Measurements from ENCODE around the gene CELA1.

The CELA1 gene

GRCh38 chr12:51346581-51346980 is at the start of gene CELA1:
CELA1 (minus strand) TSS chr12:51346679; CDS start chr12:51346638, 41 bp downstream.
- no peak for DNase-seq (ENCODE audit: low spot score)

DNA sequence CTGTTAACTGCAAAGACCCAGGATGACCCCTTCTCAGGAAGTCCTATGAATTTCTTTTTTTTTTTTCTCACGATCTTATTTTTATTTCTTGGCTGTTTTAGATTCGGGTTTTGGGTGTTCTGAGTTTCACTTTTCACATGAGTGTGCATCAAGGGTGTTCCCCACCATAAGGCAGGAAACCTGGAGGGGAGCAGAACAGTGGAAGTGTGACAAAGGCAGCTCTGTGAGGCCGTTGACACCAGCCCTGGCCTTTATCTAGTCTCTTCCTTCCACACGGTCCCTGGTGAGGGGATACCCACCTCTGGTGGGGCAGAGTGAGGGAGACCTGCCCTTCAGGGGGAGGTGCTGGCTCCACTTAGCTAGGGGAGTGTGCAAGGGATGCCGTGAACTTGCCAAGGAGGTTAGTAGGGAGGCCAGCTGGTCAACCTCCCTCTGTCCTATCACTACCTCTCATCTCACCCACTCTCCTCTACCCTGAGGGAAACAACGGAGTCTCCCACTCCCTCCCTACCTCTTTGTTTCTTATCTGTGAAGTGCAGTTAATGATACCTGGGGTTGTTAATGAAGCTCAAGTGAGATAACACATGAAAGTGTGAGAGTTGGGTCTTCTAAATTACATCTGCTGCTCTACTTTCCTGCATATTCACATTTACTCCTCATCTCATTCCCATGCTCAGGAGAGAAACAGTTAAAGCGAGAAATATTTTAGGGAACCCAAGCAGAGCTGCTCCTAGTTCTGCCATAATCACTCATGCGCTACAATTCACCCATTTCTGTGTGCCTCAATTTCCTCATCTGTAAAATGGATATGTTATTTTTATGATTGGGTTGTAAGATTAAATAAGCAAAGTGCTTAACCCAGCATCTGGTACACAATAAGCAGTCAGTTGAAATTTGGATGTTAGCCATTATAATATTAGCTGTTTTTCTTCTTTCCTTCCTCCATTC is 49.1 kb upstream of the CELA1 start:
- no peak for DNase-seq (ENCODE audit: low spot score)

DNA sequence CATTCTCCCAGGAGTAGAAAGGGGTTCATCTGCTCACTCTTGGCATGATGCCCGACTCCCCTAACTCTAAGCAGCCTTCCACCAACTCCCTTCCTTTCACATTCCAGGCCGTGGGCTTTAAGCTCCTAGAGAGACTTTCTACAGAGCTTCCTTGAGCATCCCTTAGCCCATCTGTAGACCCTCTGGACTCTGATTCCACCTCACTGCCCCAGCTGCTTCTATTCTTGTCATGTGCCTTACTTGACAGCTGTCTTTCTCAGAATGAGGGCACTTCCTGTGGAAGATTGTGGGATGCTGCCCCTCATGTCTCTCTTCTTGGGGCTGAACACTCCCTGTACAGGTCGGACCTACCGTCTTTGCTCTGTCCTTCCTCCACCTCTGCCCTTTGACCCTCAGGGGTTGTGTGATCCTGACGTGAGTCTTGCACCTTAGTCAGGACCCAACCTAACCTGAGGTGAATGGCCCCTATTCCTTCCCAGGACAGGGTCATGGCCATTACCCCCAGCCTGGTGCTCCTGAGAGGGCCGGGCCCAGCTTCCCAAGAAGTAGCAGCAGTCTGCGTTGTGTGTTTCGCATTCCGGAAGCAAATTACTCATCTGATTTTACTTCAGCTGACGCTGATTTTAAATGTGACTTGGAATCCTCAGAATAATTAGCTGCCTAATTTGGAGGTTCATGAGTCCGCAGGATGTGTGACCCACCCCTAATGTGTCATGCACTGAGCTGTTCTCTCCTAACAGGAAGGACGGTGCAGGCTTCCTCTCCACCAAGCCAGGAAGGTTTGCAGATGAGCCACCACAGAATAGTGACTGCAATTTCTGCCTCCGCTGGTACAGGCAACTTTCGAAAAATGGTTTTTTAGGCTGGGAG is 47.4 kb upstream of the CELA1 start:
- DNase-seq (ENCODE audit: low spot score): no peak

- no peak for DNase-seq (ENCODE audit: low spot score)
These were observed 46.2 kb upstream of the CELA1 start for GRCh38 chr12:51392556-51393237.

DNA sequence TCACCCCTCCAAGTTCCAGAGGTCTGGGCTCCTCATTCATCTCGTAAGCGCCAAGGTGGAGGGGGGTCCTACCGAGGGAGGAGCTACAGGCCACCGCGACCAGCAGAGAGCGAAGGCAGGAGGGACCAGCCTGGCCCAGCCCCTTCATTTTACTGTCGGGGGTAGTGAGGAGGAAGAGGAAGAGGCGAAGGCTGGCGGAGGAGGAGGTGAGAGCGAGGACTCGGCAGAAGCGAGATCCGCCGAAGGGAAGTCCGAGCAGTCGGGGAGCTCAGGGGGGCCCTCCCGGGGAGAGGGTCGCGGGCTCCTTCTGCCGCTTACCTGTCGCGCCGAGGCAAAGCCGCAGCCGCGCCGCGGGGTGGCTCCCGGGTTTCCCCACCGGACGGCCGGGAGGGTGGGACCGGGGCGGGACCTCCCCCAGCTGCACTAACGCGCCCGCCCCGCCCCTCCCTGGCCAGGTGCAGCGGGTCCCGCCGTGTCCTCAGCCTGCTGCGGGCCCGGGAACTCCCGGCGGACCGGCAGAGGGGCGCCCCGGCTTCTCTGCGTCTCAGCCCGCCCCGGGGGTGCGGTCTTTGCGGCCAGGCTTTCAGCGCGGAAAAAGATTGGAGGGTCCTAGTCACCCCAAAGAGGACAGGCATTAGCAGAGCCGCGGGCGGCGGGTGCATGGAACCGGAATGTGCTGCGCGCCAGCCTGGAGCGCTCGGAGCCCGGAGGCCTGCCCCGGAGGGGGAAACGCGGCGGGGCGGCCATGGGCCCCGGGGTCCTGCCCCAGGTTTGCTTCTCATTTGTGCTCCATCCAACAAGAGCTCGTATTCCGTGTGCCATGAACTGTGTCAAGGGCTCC is 45.0 kb upstream of the CELA1 start, which contains the start of gene GALNT6:
GALNT6 (minus strand) TSS at position 124 of the 841 bp plus-strand sequence. CDS start 11,625 bp downstream, outside the sequence.
- no peak for DNase-seq (ENCODE audit: low spot score)

DNA sequence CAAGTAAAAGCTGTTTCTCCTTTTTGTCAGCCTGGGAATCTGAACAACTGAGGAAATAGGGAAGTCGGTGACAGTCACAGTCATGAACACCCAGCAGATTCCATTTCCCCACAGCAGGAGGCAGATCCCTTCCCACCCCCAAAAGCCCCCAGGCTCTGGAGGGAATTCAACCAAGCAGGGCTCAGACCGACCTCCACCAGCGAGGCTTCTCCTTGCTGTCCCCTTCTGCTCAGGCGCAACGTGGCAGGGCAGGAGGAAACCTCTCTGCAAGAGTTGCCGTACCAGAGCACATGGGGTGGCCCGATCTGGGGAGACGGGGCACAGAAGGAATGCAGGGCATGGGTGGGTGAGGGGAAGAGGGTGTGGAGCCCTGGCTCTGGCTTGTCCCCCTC is 44.4 kb upstream of the CELA1 start:
- no peak for DNase-seq (ENCODE audit: low spot score)

DNA sequence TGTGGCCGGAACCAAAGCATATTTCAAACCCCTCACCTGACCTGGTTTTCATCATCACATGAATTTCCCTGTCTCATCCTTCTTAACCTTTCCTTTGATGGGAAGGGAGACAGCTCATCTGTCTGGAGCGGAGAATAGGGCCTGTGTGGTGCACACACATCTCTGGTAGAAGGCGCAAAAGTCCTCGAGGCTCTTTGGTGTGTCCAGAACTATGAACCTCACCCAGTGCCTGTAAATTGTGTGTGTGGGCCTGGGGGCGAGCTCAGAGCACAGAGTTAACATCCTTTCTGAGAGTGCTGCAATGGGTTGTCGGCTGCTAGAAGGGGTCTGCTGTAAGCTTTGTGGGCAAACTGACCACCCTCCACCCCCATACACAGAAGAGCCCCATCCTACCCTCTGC is 44.0 kb upstream of the CELA1 start:
- DNase-seq (ENCODE audit: low spot score): no peak

DNA sequence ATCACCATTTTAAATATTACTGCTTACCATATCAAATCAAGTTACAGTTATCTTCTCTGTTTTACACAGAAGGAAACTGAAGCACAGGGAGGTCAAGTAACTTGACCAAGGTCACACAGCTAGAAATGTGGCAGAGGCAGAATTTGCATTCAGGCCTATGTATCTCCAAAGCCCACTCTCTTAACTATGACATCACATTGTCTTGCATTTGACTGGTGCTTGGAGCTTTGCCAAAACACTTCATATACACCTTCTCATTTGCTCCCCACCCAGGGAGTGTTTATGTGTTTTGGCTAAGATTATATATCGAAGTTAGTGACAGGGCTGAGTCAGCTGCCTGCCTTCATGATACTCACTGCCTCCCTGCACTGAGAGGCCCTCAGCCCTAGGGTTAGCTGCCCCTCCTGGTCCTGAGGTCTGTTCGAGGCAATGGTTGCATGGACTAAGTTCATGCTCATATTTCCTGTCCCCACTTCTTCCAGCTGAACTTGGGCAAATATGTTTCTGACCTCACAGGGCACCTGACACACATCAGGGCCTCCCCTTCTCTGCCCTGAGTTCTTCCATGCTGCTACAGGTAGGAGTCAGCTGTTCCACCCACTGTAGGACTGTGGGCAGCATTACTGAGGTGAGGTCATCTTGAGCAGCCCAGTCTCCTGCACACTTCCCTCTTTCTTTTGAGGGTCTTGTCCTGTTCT is 43.0 kb upstream of the CELA1 start:
- DNase-seq (ENCODE audit: low spot score): no peak

DNA sequence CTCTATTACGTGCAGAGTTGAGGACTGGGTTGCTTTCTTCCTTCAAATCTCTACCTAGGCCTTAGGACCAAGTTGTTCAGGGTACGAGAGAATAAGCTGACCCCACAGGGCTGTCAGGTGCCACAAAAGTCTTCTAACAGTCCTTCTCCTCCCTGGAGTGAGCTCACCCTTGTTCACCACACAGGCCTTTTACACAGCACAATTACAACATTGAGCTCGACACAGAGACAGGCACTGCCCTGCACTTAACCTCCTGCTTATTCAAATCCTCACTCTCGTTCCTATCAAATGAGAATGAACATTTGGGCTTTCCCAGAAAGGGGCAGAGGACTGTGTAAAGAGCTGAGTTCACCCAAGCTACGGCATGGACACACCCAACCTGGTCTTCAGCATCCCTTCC is 42.4 kb upstream of the CELA1 start:
- no peak for DNase-seq (ENCODE audit: low spot score)

DNA sequence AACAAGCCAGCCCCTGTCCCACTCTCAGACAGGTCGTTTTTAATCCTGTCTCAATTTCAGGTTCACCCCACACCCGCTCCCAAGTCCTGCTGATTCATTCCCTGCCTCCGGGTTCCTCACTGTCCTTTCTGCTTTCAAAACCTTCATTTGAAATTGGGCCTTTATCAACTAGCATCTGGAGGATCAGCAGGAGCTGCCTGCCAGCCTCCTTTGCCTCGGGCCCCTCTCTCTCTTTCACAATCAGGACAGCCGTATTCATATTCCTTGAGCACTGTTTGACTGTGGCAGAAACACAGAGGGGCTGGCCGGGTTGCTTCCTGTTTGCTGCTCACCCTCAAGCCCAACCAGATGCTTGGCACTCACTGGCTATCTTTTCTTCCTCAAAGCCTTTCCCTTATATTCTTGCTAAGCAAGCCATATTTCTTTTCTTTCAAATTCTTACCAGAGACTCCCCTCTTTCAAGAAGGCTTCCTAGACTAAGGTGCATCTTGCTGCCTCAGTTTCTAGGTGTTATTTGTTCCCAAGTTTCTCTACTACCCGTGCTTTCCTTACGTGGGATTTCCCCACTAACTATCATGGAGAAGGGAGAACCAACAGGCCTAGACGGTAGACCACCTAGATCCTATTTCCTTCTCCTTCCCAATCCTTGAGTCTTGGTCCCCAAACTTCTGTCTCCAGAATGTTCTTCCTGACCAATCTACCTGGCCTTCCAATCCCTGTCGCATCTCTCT is 41.8 kb upstream of the CELA1 start:
- DNase-seq (ENCODE audit: low spot score): no peak

DNA sequence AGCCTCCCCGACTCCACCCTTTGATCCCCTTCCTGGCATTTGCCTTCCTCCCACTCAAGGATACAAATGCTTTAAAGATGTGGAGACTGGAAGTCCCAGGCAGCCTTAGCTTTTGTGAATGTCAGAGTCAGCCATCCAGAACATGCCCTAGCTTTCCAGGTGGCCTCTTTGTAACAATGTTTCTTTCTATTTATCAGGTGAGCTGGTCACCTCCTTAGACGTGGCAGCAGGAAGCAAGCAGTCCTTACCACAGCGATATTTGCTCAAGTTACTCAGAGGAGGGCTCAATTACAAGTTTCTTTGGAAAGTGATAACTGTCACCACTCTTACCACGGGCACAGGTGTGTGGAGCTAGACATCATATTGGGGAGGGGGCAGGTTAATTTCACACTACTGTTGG is 39.9 kb upstream of the CELA1 start:
- DNase-seq (ENCODE audit: low spot score): no peak

DNA sequence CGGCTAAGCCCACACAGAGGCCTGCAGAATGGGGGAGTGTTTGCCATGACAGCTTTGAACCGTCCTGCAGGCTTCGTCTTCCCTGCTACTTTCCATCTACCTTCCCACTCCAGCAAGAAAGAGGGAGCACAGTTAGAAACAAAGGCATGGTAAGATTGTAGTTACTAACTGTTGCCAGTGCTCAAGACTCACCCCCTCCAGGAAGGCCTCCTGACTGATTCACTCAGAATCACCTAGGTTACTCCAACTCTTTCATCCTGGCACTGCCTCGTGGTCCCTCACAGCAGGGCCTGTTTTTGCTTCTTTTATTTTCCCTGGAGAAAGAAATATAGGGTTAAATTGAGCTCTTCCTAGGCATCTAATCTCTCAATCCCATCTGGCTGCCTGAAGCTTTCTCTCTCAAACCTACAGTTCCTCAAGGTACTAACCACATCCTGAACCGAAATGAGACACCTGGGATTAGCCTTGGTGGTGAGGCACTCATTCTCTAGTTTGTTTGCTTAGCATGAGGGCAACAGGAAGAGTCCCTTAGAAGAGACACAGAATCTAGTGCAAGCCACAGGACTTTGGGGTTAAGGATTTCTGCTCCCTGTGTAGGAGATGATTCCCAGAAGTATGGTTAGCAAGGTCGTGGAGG is 36.9 kb upstream of the CELA1 start:
- no peak for DNase-seq (ENCODE audit: low spot score)

DNA sequence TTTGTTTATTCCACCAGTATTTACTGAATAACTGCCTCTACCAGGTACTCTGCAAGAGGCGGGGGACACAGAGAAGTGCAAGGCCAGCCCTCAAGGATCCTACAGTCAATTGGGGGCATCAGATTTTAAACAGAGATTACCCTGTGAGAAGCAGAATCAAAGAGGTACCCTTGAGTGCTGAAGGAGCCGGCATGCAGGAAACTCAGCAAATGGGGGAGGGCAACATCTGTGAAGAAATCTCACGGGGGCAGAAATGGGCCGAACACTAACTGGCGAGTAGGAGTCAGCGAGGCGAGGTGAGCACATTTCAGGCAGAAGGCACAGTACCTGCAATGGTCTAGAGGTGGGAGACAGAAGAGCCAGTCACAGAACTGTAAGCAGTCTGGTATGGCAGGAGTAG is 35.7 kb upstream of the CELA1 start:
- DNase-seq (ENCODE audit: low spot score): no peak

DNA sequence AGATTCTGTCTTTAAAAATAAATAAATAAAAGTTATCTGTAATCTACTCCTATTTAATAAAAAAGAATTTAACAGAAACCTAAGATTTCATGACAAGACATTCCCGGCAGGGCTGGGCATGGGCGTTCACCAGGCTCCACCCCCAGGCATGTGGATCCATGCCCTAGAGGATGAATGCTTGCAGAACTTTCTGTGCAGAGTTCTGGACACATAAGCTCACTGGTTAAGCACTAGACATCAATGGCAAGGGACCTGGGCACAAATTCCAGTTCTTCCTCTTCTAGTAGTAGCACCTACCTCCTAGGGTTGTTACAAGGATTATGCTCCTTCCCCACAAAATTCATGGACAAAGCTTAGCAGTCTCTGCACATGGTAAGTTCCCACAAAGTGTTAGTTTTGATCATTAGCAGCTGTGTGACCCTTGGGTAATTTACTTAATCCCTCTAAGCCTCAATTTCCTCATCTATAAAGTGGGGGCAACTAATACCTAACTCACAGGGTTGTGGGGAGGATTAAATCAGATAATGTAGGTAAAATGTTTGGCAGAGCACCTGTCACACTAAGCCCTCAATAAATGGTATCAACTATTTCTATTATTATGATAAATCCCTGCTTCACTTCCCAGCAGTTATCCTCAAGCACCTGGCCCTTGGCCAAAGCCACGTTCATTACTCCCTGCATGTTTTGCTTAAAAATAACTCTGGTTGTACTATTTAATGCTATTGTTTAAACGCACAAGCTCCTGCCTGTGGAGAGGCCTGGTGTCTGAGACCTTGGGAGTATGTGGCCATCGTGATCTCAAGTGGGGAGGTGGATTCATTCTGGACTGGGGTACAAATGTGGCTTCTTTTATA is 35.0 kb upstream of the CELA1 start:
- no peak for DNase-seq (ENCODE audit: low spot score)

GRCh38 chr12:51379571-51379970 is 33.1 kb upstream of the CELA1 start:
- DNase-seq (ENCODE audit: low spot score): no peak

GRCh38 chr12:51378749-51379148 is 32.3 kb upstream of the CELA1 start:
- DNase-seq (ENCODE audit: low spot score): no peak

- DNase-seq (ENCODE audit: low spot score): no peak
These were observed 30.9 kb upstream of the CELA1 start for GRCh38 chr12:51377099-51377984.

DNA sequence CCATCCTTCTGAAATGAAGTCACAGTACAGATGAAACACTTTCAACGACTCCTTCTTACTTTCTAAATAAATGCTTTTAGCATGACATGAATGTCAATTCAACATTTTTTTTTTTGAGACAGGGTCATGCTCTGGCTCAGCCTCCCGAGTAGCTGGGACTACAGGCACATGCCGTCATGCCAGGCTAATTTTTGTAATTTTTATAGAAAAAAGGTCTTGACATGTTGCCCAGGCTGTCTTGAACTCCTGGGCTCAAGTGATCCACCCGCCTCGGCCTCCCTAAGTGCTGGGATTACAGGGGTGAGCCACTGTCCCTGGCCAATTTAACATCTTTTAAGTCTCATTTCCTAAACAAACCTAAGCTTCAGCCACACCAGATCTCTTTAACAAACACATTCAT is 28.4 kb upstream of the CELA1 start:
- DNase-seq (ENCODE audit: low spot score): no peak

All from COLO829 (cell line).